Cardiac muscle cell (in vitro differentiated cells and primary cell): ENCODE measurements around the gene BRSK2. TPM values are rescaled to one million over a fixed set of nuclear protein-coding genes. Genes with fewer than 3 reads are reported as not detected.

Experiments used
- DNase-seq, 2 donors: peaks; one replicate each; pipeline versions ENCODE4 v3.0.0 to v3.0.0-alpha.2; 2010 to 2017; ENCODE audit warnings: low read depth in 1 of 2, low spot score in 1 of 2
- H3K27ac ChIP-seq: fragments of 200-600 bp; sonication (generic); 2 replicates; pipeline ENCODE4 v1.5.1; 2016
- H3K27me3 ChIP-seq: fragments of 200-600 bp; sonication (generic); 2 replicates; pipeline ENCODE4 v1.6.0; 2016; ENCODE audit warnings: control low read depth
- H3K36me3 ChIP-seq: fragments of 200-600 bp; sonication (generic); 2 replicates; pipeline ENCODE4 v1.5.1; 2016; ENCODE audit warnings: control low read depth
- H3K4me1 ChIP-seq: fragments of 200-600 bp; sonication (generic); 2 replicates; pipeline ENCODE4 v1.8.1; 2017; ENCODE audit warnings: low read depth, mild to moderate bottlenecking, mixed run types
- H3K4me3 ChIP-seq: fragments of 200-600 bp; sonication (generic); 2 replicates; pipeline ENCODE4 v1.5.1; 2016; ENCODE audit warnings: mild to moderate bottlenecking
- H3K9me3 ChIP-seq: fragments of 200-600 bp; sonication (generic); 2 replicates; pipeline ENCODE4 v1.5.1; 2017; ENCODE audit warnings: low read depth, mild to moderate bottlenecking, control low read depth
- CTCF ChIP-seq: IDR thresholded peaks from 2 replicates; pipeline ENCODE4 v1.5.1; 2012; ENCODE audit warnings: low read depth, mild to moderate bottlenecking, low read length
- polyA plus RNA-seq: library from polyadenylated mRNA; unstranded; fragments of >200 nt; fragmentation: Nextera tagmentation; extraction: Ambion mirVana; gene quantifications from 2 replicates; pipeline ENCODE4 v1.2.1, GENCODE V29; 2016
- total RNA-seq: library from RNA; depleted of rRNA; stranded (reverse); fragments of >200 nt; gene quantifications from 2 replicates; pipeline ENCODE4 v1.2.3, GENCODE V29; 2016

The BRSK2 gene
- total and polyA plus RNA-seq, 2 experiments from 2014 or later = 0.69 to 2.7 TPM

GRCh38 chr11:1359556-1359955, 30.2 kb upstream of the BRSK2 start:
- no peaks in the 10 kb centered on the region for H3K36me3 ChIP-seq
- no peak overlapping the region for H3K27ac ChIP-seq
- no peak overlapping the region for H3K4me3 ChIP-seq
- H3K27me3 ChIP-seq = no peaks in the 10 kb centered on the region
- DNase-seq = no peak
- H3K9me3 ChIP-seq = no peaks in the 10 kb centered on the region
- TF ChIP-seq CTCF = no peak
- no peaks in the 10 kb centered on the region for H3K4me1 ChIP-seq

- no peak for DNase-seq
- Histone ChIP-seq H3K27me3 (no peaks in the 10 kb centered on the region), H3K4me3 (no peak overlapping the region), H3K4me1 (no peaks in the 10 kb centered on the region), H3K9me3 (no peaks in the 10 kb centered on the region), H3K36me3 (no peaks in the 10 kb centered on the region), H3K27ac (no peak overlapping the region)
- no peak for TF ChIP-seq CTCF
Measured at GRCh38 chr11:1360181-1360834, 29.4 kb upstream of the BRSK2 start.

GRCh38 chr11:1360835-1361357, 28.8 kb upstream of the BRSK2 start:
- no peaks in the 10 kb centered on the region for H3K36me3 ChIP-seq
- H3K27ac ChIP-seq = no peak overlapping the region
- no peaks in the 10 kb centered on the region for H3K9me3 ChIP-seq
- H3K27me3 ChIP-seq = no peaks in the 10 kb centered on the region
- no peak for TF ChIP-seq CTCF
- no peak for DNase-seq
- H3K4me1 ChIP-seq = no peaks in the 10 kb centered on the region
- H3K4me3 ChIP-seq = no peak overlapping the region

- H3K36me3 ChIP-seq = no peaks in the 10 kb centered on the region
Measured at GRCh38 chr11:1361882-1362281, 27.9 kb upstream of the BRSK2 start.

GRCh38 chr11:1367721-1368120, 22.0 kb upstream of the BRSK2 start:
- Histone ChIP-seq H3K27ac (no peak overlapping the region), H3K4me3 (no peak overlapping the region), H3K27me3 (no peaks in the 10 kb centered on the region), H3K36me3 (no peaks in the 10 kb centered on the region), H3K9me3 (no peaks in the 10 kb centered on the region), H3K4me1 (no peaks in the 10 kb centered on the region)
- no peak for DNase-seq
- no peak for TF ChIP-seq CTCF

More at GRCh38 chr11:1361882-1362281, 27.9 kb upstream of the BRSK2 start:
- no peaks in the 10 kb centered on the region for H3K27me3 ChIP-seq
- H3K4me3 ChIP-seq = no peak overlapping the region
- no peaks in the 10 kb centered on the region for H3K4me1 ChIP-seq
- no peak for TF ChIP-seq CTCF
- H3K27ac ChIP-seq = no peak overlapping the region
- no peak for DNase-seq
- no peaks in the 10 kb centered on the region for H3K9me3 ChIP-seq
